Nucleus accumbens (tissue), 56 donors: ENCODE measurements around the gene DNM2.

ENCODE experiments used
- DNase-seq, 56 donors: peaks; one replicate each; lab custom pipeline; 2025; lab: John Stamatoyannopoulos, UW

DNM2 gene

GRCh38 chr19:10808937-10809649 lies 91.2 kb downstream of the DNM2 start:
- DNase-seq = no peak

- DNase-seq = no peak
Measured at GRCh38 chr19:10809651-10810285, 91.9 kb downstream of the DNM2 start.

- DNase-seq = no peak
Measured at GRCh38 chr19:10811391-10812111, 93.7 kb downstream of the DNM2 start.

GRCh38 chr19:10812196-10812595 lies 94.3 kb downstream of the DNM2 start:
- DNase-seq = no peak

GRCh38 chr19:10812902-10813404 lies 95.1 kb downstream of the DNM2 start:
- DNase-seq = peak in 12 of 56 donors; percentile 3 to 31 (median 14)

GRCh38 chr19:10815007-10815536 lies 97.2 kb downstream of the DNM2 start:
- no peak for DNase-seq

GRCh38 chr19:10815969-10816644 lies 98.2 kb downstream of the DNM2 start:
- DNase-seq = no peak

- no peak for DNase-seq
Measured at GRCh38 chr19:10816691-10817090, 98.8 kb downstream of the DNM2 start.

GRCh38 chr19:10817291-10818038 lies 99.6 kb downstream of the DNM2 start:
- DNase-seq = no peak

GRCh38 chr19:10818301-10819123 lies 100.6 kb downstream of the DNM2 start:
- no peak for DNase-seq

- DNase-seq = no peak
Measured at GRCh38 chr19:10819124-10820060, 101.5 kb downstream of the DNM2 start.

- no peak for DNase-seq
Measured at GRCh38 chr19:10820173-10820572, 102.3 kb downstream of the DNM2 start.

GRCh38 chr19:10823690-10824089 lies 105.8 kb downstream of the DNM2 start:
- no peak for DNase-seq

GRCh38 chr19:10826231-10826630 lies 108.4 kb downstream of the DNM2 start:
- DNase-seq = no peak

- DNase-seq = no peak
Measured at GRCh38 chr19:10826846-10827245, 109.0 kb downstream of the DNM2 start.

GRCh38 chr19:10828981-10829821 lies 111.3 kb downstream of the DNM2 start:
- DNase-seq = no peak

- no peak for DNase-seq
Measured at GRCh38 chr19:10829967-10830366, 112.1 kb downstream of the DNM2 start.
